ENCODE results near the gene TEDC2. TPM values are rescaled to one million over a fixed set of nuclear protein-coding genes. Genes with fewer than 3 reads are reported as not detected.

TEDC2 gene
- total RNA-seq, 1 experiment from 2014 or later = 48.5 TPM

DNA sequence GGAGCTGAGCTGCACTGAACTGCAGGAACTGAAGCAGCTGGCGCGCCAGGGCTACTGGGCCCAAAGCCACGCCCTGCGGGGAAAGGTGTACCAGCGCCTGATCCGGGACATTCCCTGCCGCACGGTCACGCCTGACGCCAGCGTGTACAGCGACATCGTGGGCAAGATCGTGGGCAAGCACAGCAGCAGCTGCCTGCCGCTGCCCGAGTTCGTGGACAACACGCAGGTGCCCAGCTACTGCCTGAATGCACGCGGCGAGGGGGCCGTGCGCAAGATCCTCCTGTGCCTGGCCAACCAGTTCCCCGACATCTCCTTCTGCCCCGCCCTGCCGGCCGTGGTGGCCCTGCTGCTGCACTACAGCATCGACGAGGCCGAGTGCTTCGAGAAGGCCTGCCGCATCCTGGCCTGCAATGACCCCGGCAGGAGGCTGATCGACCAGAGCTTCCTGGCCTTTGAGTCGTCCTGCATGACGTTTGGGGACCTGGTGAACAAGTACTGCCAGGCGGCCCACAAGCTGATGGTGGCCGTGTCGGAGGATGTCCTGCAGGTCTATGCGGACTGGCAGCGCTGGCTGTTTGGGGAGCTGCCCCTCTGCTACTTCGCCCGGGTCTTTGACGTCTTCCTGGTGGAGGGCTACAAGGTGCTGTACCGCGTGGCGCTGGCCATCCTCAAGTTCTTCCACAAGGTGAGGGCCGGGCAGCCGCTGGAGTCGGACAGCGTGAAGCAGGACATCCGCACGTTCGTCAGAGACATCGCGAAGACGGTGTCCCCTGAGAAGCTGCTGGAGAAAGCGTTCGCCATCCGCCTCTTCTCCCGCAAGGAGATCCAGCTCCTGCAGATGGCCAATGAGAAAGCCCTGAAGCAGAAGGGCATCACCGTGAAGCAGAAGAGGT, 36.6 kb downstream of the TEDC2 start:
- intact Hi-C loops (cut with micrococcal nuclease; ENCODE audit: unreplicated experiment) = no loop called here
- Histone ChIP-seq H3K27me3 (replicated peaks; ENCODE audit: insufficient read depth, low read depth, low read length, poor library complexity) (no peaks in the 10 kb centered on the region), H3K4me1 (ENCODE audit: insufficient read depth, low read length, poor library complexity, severe bottlenecking) (peaks cover 5% of the 10 kb centered on the region), H3K36me3 (ENCODE audit: insufficient read depth, low read length, poor library complexity, severe bottlenecking) (no peaks in the 10 kb centered on the region), H3K9me3 (ENCODE audit: low read depth, low read length, poor library complexity, severe bottlenecking) (no peaks in the 10 kb centered on the region), H3K27ac (ENCODE audit: low read depth, low read length, poor library complexity, severe bottlenecking) (no peak overlapping the region), H3K4me3 (ENCODE audit: low read depth, low read length, poor library complexity, severe bottlenecking) (no peak overlapping the region)
- CTCF ChIA-PET = no interaction called here
- no TSS peak for BruUV-seq (replicated peaks)
- POLR2A ChIA-PET (ENCODE audit: low non-redundant PET) = no interaction called here
- DNase-seq (ENCODE audit: low spot score) = no peak
- TF ChIP-seq EZH2 (IDR thresholded peaks at IDR 0.05; ENCODE audit: borderline replicate concordance, low read depth, low read length, poor library complexity, severe bottlenecking) = no peak
- TF ChIP-seq, protein P1, sequence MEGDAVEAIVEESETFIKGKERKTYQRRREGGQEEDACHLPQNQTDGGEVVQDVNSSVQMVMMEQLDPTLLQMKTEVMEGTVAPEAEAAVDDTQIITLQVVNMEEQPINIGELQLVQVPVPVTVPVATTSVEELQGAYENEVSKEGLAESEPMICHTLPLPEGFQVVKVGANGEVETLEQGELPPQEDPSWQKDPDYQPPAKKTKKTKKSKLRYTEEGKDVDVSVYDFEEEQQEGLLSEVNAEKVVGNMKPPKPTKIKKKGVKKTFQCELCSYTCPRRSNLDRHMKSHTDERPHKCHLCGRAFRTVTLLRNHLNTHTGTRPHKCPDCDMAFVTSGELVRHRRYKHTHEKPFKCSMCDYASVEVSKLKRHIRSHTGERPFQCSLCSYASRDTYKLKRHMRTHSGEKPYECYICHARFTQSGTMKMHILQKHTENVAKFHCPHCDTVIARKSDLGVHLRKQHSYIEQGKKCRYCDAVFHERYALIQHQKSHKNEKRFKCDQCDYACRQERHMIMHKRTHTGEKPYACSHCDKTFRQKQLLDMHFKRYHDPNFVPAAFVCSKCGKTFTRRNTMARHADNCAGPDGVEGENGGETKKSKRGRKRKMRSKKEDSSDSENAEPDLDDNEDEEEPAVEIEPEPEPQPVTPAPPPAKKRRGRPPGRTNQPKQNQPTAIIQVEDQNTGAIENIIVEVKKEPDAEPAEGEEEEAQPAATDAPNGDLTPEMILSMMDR (conservative IDR thresholded peaks at IDR 0.05; ENCODE audit: low read depth, low read length) = no peak

DNA sequence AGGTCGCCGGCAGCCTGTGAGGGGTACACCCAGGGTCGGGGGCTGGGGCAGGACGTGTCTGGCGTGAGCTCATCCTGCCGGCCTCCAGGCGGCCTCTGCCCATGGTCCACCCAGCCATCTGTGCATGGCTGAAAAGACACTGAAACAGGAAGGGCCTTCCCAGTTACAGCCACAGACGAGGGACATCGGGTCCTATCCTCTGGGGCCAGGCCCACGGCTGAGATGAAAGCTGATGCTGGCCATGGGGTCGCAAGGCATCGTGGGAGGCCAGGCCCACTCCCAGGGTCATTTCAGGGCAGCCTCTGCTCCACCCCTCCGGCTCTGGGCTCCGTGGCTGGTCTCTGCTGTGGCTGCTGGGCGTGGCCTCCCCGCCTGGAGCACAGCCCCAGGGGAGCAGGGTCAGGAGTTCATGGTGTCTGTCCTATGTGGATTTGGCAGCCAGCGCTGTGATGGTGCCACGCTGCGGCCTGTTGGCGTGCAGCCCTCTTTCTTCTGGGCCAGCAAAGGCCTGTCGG, 37.3 kb downstream of the TEDC2 start:
- Histone ChIP-seq H3K27ac (ENCODE audit: low read depth, low read length, poor library complexity, severe bottlenecking) (no peak overlapping the region), H3K9me3 (ENCODE audit: low read depth, low read length, poor library complexity, severe bottlenecking) (no peaks in the 10 kb centered on the region), H3K36me3 (ENCODE audit: insufficient read depth, low read length, poor library complexity, severe bottlenecking) (peaks cover 4% of the 10 kb centered on the region), H3K4me1 (ENCODE audit: insufficient read depth, low read length, poor library complexity, severe bottlenecking) (peaks cover 5% of the 10 kb centered on the region), H3K4me3 (ENCODE audit: low read depth, low read length, poor library complexity, severe bottlenecking) (no peak overlapping the region), H3K27me3 (replicated peaks; ENCODE audit: insufficient read depth, low read depth, low read length, poor library complexity) (no peaks in the 10 kb centered on the region)
- ChIA-PET POLR2A (ENCODE audit: low non-redundant PET) (no interaction called here), CTCF (no interaction called here)
- no TSS peak for BruUV-seq (replicated peaks)
- DNase-seq (ENCODE audit: low spot score) = no peak
- intact Hi-C loops (cut with micrococcal nuclease; ENCODE audit: unreplicated experiment) = no loop called here
- TF ChIP-seq EZH2 (IDR thresholded peaks at IDR 0.05; ENCODE audit: borderline replicate concordance, low read depth, low read length, poor library complexity, severe bottlenecking) = no peak
- TF ChIP-seq, protein P1 (conservative IDR thresholded peaks at IDR 0.05; ENCODE audit: low read depth, low read length) = no peak

DNA sequence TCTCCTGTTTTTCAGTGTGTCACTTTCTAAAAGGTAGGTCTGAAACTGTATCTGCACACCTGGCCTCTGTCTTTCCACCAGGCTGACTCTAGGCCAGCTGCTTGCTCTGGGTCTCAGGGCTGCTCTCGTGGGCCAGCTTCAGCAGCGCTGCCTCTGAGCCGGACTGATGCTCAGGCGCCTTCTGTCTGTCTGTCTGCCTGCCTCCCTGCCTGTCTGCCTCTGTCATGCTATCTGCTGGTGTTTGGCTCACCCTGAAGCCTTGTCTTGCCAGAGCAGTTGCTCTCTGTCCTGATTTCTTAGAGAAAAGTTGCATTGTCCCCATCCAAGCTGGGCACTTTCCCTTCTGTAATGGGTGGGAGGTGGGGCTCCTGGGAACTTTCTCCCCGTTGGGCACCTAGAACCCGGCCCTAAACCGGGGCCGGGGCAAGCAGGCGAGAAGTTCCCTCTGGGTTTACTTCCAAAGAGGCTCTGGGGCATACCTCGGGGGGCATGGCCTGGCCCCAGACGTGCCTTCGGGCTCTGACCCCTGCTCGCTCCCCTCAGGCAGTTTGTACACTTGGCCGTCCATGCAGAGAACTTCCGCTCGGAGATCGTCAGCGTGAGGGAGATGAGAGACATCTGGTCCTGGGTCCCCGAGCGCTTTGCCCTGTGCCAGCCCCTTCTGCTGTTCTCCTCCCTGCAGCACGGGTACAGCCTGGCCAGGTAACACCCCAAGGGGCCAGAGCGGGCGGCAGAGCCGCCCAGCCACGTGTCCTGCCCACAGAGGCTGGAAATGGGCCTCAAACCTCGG, 38.0 kb downstream of the TEDC2 start:
- H3K9me3 ChIP-seq (ENCODE audit: low read depth, low read length, poor library complexity, severe bottlenecking) = no peaks in the 10 kb centered on the region
- no peak overlapping the region for H3K27ac ChIP-seq (ENCODE audit: low read depth, low read length, poor library complexity, severe bottlenecking)
- H3K36me3 ChIP-seq (ENCODE audit: insufficient read depth, low read length, poor library complexity, severe bottlenecking) = peaks cover 4% of the 10 kb centered on the region
- POLR2A ChIA-PET (ENCODE audit: low non-redundant PET) = no interaction called here
- CTCF ChIA-PET = interaction anchor here (0.5 kb wide), 1 partner anchor 69 kb away, joined by 5 read pairs; the partner anchor contains the start of gene CCNF
- intact Hi-C loops (cut with micrococcal nuclease; ENCODE audit: unreplicated experiment) = no loop called here
- BruUV-seq (replicated peaks) = no TSS peak
- H3K27me3 ChIP-seq (replicated peaks; ENCODE audit: insufficient read depth, low read depth, low read length, poor library complexity) = no peaks in the 10 kb centered on the region
- peaks cover 5% of the 10 kb centered on the region for H3K4me1 ChIP-seq (ENCODE audit: insufficient read depth, low read length, poor library complexity, severe bottlenecking)
- H3K4me3 ChIP-seq (ENCODE audit: low read depth, low read length, poor library complexity, severe bottlenecking) = no peak overlapping the region
- TF ChIP-seq, protein P1 (conservative IDR thresholded peaks at IDR 0.05; ENCODE audit: low read depth, low read length) = no peak
- no peak for TF ChIP-seq EZH2 (IDR thresholded peaks at IDR 0.05; ENCODE audit: borderline replicate concordance, low read depth, low read length, poor library complexity, severe bottlenecking)
- no peak for DNase-seq (ENCODE audit: low spot score)
